Naive thymus-derived CD8-positive, alpha-beta T cell (primary cell): ENCODE results near the gene GABPB2. TPM values are rescaled to one million over a fixed set of nuclear protein-coding genes. Genes with fewer than 3 reads are reported as not detected.
"Not testable (repeated sequence)": the region's sequence is repeated elsewhere in the genome, so short reads cannot be mapped to it uniquely, and the experiment has no call there.

Experiments used
- ATAC-seq, 2 donors: fragments of 150-1000 bp; cut with Tn5 transposase in 1 of 2; sonication (Bioruptor Pico), chemical (Tn5 transposase) in 1 of 2; 1 replicate in 1 of 2; 2 replicates in 1 of 2; pipeline ENCODE4 v1.10.0; 2021; ENCODE audit warnings: mild to moderate bottlenecking in 2 of 2, moderate library complexity in 2 of 2
- POLR2A ChIA-PET: fragments of 350-600 bp; sonication (Branson Sonifier 250); formaldehyde crosslinking; loops from one replicate; lab custom pipeline; 2021; ENCODE audit warnings: antibody characterized with exemption; lab: Charles Lee
- DNase-seq, 10 donors: peaks; one replicate each; pipeline versions ENCODE4 v3.0.0 to v3.0.0-alpha.2; 2020 to 2022
- H3K27ac Mint-ChIP-seq, 10 donors: one replicate each; pipeline ENCODE4 v1.8.0; 2020 to 2022; ENCODE audit warnings: mild to moderate bottlenecking in 10 of 10, mixed read lengths in 10 of 10, moderate library complexity in 4 of 10, inconsistent platforms in 1 of 10
- H3K27me3 Mint-ChIP-seq, 5 donors: one replicate each; pipeline ENCODE4 v1.8.0; 2021 to 2022; ENCODE audit warnings: mixed read lengths in 5 of 5
- H3K36me3 Mint-ChIP-seq, 3 donors: one replicate each; pipeline ENCODE4 v1.8.0; 2020 to 2022; ENCODE audit warnings: mixed read lengths in 3 of 3, mild to moderate bottlenecking in 2 of 3, inconsistent platforms in 1 of 3
- H3K4me1 Mint-ChIP-seq, 4 donors: one replicate each; pipeline ENCODE4 v1.8.0; 2021 to 2022; ENCODE audit warnings: mixed read lengths in 4 of 4
- H3K4me3 Mint-ChIP-seq, 10 donors: one replicate each; pipeline ENCODE4 v1.8.0; 2020 to 2022; ENCODE audit warnings: mild to moderate bottlenecking in 10 of 10, mixed read lengths in 10 of 10, moderate library complexity in 6 of 10, inconsistent platforms in 1 of 10
- H3K9me3 Mint-ChIP-seq, 9 donors: one replicate each; pipeline ENCODE4 v1.8.0; 2020 to 2022; ENCODE audit warnings: mixed read lengths in 9 of 9, mild to moderate bottlenecking in 3 of 9, inconsistent platforms in 1 of 9, moderate library complexity in 1 of 9
- polyA plus RNA-seq, 3 donors: library from polyadenylated mRNA; unstranded; fragments of 300-500 nt; fragmentation: Illumina TruSeq; gene quantifications; one replicate each; pipeline ENCODE4 v1.2.3, GENCODE V29; 2021
- total RNA-seq, 8 experiments: library from RNA in 2 of 8; stranded (reverse) in 2 of 8; gene quantifications; one replicate each; pipeline ENCODE4 v1.2.3 and lab custom pipeline; 2021 to 2026

GABPB2 gene
- total and polyA plus RNA-seq, 5 experiments from 2014 or later, result 4.8 to 43.8 (median 16.4) TPM

DNA sequence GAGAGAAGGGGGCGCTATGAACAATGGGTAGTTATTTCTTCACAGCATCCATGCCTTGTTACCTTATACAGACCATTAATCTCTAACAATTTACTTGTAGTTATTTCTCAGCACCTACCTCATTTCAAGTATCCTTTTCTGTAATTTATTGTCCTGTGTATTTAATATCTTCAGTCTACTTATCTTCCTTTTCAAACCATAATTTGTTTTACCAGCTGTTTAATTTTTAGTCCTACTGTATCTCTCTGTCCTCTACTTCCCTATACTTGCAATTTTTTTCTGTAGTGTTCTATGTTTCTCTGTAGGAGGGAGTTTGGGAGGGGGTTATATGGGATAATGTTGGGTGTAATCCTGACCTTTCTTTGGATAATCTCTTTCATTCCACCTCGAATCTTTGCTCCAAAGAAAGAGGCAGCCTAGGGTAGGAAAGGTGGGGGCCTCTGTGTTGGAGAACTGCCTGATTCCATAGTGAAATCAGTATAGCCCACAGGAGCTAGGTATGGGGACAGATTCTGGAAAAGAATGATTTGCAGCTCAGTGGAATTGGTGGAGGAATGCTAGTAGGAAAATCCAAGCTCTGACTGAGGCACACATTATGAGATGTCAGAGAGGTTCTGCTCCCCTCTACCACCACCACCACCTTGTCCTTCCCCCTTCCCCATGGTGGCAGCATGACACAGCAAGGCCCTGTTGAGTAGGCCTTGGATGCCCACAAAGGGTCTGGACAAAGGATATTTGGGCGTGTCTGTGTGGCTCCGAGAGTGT lies 9.7 kb upstream of the GABPB2 start:
- Mint-ChIP-seq H3K4me3 (peak overlapping the region; percentile 93 to 100 (median 98)), H3K9me3 (no peaks in the 10 kb centered on the region), H3K36me3 (peaks cover 23 to 31% (median 24%) of the 10 kb centered on the region in 3 donors), H3K27ac (peak overlapping the region; percentile 88 to 99 (median 96)), H3K4me1 (peaks cover 31 to 60% (median 42%) of the 10 kb centered on the region in 4 donors), H3K27me3 (no peaks in the 10 kb centered on the region)
- DNase-seq, result no peak
- POLR2A ChIA-PET, result interaction anchor here (0.7 to 10.8 kb wide), 8 partner anchors 9 to 97 kb away, joined by 3 to 264 read pairs (median 27); partner anchors contain the start of genes C1orf56, GABPB2, MINDY1 and TNFAIP8L2
- ATAC-seq, result no peak

DNA sequence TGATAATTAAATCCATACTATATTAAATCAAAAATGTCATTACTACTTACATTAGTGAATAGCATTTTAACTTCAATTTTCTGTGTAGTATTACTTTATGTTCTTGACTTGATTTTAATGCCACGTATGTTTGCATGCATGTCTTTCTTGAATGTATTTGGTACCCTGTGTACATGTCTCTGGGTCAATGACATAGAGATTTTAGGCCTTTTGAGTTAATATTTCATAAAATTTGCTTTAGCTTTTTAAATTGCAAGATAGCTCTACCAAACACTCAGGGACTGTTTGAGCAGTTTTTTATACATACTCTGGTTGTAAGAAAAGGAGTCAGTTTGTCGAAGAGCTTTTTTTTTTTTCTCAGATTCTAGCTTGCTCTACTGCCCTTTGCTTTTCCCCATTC lies 8.9 kb upstream of the GABPB2 start:
- H3K27ac Mint-ChIP-seq, result peak overlapping the region in 2 of 10 donors; percentile 2 to 99
- no peak for ATAC-seq
- no peak for DNase-seq
- H3K4me1 Mint-ChIP-seq, result peaks cover 26 to 52% (median 35%) of the 10 kb centered on the region in 4 donors
- no peaks in the 10 kb centered on the region for H3K27me3 Mint-ChIP-seq
- POLR2A ChIA-PET, result interaction anchor here (0.6 to 10.8 kb wide), 8 partner anchors 9 to 93 kb away, joined by 3 to 264 read pairs (median 4); partner anchors contain the start of genes C1orf56, CERS2 and GABPB2
- peak overlapping the region in 1 of 10 donors; percentile 7 for H3K4me3 Mint-ChIP-seq
- no peaks in the 10 kb centered on the region for H3K9me3 Mint-ChIP-seq
- peaks cover 18 to 26% (median 19%) of the 10 kb centered on the region in 3 donors for H3K36me3 Mint-ChIP-seq

DNA sequence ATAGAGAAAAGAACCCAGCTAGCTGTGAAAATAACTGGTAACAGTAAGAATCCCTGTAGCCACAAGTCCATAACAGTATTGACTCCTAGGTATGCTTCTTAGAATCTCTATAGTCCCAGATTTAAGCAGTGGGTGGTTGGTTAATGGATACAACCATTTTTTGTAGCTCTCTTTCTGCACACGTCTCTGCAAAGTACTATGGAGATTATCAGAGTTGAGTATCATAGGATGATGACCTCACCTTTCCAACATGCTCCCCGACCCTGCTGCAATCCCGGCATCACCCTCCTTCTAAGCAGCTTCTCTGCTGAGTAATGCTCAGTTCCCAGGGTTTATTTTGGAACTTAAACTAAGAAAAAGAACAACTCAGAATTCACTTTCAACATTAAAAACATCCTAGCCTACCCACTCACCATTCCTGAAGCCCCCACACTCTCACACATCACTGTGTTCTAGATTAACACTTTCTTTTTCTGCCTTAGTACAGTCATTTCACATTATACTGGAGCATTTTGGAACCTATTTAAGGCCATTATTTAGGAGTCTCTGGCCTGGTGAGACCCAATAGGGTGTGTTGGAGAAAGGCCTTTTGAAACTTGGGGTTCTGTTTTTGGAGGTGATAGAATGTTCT lies 7.7 kb upstream of the GABPB2 start:
- POLR2A ChIA-PET, result interaction anchor here (0.7 to 10.8 kb wide), 4 partner anchors 7 to 58 kb away, joined by 4 to 264 read pairs (median 96); partner anchors contain the start of genes C1orf56 and GABPB2
- H3K9me3 Mint-ChIP-seq, result no peaks in the 10 kb centered on the region
- no peak for DNase-seq
- no peak overlapping the region for H3K4me3 Mint-ChIP-seq
- no peak for ATAC-seq
- H3K4me1 Mint-ChIP-seq, result peaks cover 19 to 40% (median 30%) of the 10 kb centered on the region in 4 donors
- H3K27me3 Mint-ChIP-seq, result no peaks in the 10 kb centered on the region
- peak overlapping the region in 1 of 10 donors; percentile 22 for H3K27ac Mint-ChIP-seq
- H3K36me3 Mint-ChIP-seq, result peaks cover 8 to 14% (median 8%) of the 10 kb centered on the region in 3 donors

DNA sequence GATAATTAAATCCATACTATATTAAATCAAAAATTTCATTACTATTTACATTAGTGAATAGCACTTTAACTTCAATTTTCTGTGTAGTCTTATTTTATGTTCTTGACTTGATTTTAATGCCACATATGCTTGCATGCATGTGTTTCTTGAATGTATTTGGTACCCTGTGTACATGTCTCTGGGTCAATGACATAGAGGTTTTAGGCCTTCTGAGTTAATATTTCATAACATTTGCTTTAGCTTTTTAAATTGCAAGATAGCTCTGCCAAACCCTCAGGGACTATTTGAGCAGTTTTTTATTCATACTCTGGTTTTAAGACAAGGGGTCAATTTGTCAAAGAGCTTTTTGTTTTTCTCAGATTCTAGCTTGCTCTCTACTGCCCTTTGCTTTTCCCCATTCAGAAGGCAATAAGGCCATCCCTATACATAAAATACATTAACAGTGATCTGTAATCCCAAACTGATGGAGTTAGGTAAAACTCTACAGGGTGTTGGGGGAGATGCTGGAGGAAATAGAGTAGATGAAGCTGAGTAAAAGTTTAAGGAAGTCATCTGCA lies 5.4 kb upstream of the GABPB2 start:
- no peaks in the 10 kb centered on the region for H3K27me3 Mint-ChIP-seq
- POLR2A ChIA-PET, result interaction anchor here (0.6 to 2.6 kb wide), 6 partner anchors 11 to 108 kb away, joined by 3 to 16 read pairs (median 3); partner anchors contain the start of genes C1orf56 and TNFAIP8L2
- H3K9me3 Mint-ChIP-seq, result no peaks in the 10 kb centered on the region
- peak overlapping the region in 3 of 10 donors; percentile 11 to 36 (median 16) for H3K27ac Mint-ChIP-seq
- peaks cover 0 to 5% (median 0%) of the 10 kb centered on the region in 3 donors for H3K36me3 Mint-ChIP-seq
- ATAC-seq, result no peak
- peaks cover 15 to 45% (median 34%) of the 10 kb centered on the region in 4 donors for H3K4me1 Mint-ChIP-seq
- no peak overlapping the region for H3K4me3 Mint-ChIP-seq
- DNase-seq, result no peak

DNA sequence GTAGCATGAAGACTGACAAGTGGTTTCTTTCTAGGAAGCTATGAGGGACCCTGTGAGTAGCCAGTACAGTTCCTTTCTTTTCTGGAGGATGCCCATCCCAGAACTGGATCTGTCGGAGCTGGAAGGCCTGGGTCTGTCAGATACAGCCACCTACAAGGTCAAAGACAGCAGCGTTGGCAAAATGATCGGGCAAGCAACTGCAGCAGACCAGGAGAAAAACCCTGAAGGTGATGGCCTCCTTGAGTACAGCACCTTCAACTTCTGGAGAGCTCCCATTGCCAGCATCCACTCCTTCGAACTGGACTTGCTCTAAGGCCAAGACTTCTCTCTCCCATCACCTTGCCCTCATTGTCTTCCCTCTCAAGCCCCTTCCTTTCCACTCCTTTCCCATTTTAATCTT lies 3.4 kb upstream of the GABPB2 start:
- no peak for DNase-seq
- Mint-ChIP-seq H3K4me3 (no peak overlapping the region), H3K4me1 (peaks cover 15 to 42% (median 30%) of the 10 kb centered on the region in 4 donors), H3K27ac (peak overlapping the region in 7 of 10 donors; percentile 5 to 79 (median 62)), H3K27me3 (no peaks in the 10 kb centered on the region), H3K9me3 (no peaks in the 10 kb centered on the region), H3K36me3 (peaks cover 0 to 5% (median 0%) of the 10 kb centered on the region in 3 donors)
- no peak for ATAC-seq
- POLR2A ChIA-PET, result interaction anchor here (0.6 to 9.1 kb wide), 3 partner anchors 9 to 132 kb away, joined by 3 to 186 read pairs (median 3); partner anchors contain the start of genes CDC42SE1 and MLLT11

DNA sequence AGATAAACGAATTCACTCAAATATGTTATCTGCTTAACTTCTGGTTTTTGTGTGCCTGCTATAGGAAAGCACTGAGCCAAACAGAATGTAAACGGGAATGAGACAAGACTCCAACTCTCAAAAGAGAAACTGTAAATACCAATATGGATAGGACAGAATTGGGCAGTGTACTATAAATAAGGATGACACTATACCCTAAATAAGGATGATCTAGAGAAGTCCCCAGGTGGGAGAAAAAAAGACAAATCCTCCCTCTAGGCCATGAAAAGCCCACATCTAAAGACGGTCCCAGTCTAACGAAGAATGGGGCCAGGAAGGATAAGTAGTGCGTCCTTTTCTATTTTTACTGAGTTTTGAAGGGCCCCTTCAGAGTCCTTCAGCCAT lies 1.5 kb upstream of the GABPB2 start:
- Mint-ChIP-seq H3K4me1 (peaks cover 16 to 44% (median 34%) of the 10 kb centered on the region in 4 donors), H3K4me3 (peak overlapping the region; percentile 95 to 100 (median 100)), H3K27ac (peak overlapping the region; percentile 79 to 100 (median 99)), H3K9me3 (no peaks in the 10 kb centered on the region), H3K36me3 (peaks cover 0 to 17% (median 0%) of the 10 kb centered on the region in 3 donors), H3K27me3 (no peaks in the 10 kb centered on the region)
- ATAC-seq (no peak), DNase-seq (no peak)
- POLR2A ChIA-PET, result interaction anchor here (1.5 to 9.1 kb wide), 4 partner anchors 10 to 705 kb away, joined by 3 to 186 read pairs (median 24); partner anchors contain the start of genes C1orf56, CDC42SE1, MLLT11 and RPRD2

DNA sequence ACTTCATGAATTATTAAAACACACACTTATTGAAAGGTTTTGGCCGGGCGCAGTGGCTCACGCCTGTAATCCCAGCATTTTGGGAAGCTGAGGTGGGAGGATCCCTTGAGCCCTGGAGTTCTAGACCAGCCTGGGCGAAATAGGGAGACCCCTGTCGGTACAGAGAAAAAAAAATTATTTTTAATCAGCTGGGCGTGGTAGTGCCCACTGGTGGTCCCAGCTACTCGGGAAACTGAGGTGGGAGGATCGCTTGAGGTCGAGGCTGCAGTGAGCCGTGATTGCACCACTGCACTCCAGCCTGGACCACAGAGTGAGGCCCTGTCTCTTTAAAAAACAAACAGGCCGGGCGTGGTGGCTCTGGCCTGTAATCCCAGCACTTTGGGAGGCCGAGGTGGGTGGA lies 1.7 kb downstream of the GABPB2 start:
- POLR2A ChIA-PET, result interaction anchor here (1.2 to 9.1 kb wide), 6 partner anchors 14 to 46 kb away, joined by 3 to 186 read pairs (median 9); partner anchors contain the start of genes C1orf56, CDC42SE1 and MLLT11
- Mint-ChIP-seq H3K4me1 (peaks cover 10 to 44% (median 33%) of the 10 kb centered on the region in 4 donors), H3K27me3 (no peaks in the 10 kb centered on the region), H3K4me3 (peak overlapping the region; percentile 95 to 100 (median 100)), H3K9me3 (no peaks in the 10 kb centered on the region), H3K36me3 (peaks cover 0 to 38% (median 2%) of the 10 kb centered on the region in 3 donors), H3K27ac (peak overlapping the region; percentile 18 to 100 (median 100))
- ATAC-seq, result no peak
- DNase-seq, result no peak

DNA sequence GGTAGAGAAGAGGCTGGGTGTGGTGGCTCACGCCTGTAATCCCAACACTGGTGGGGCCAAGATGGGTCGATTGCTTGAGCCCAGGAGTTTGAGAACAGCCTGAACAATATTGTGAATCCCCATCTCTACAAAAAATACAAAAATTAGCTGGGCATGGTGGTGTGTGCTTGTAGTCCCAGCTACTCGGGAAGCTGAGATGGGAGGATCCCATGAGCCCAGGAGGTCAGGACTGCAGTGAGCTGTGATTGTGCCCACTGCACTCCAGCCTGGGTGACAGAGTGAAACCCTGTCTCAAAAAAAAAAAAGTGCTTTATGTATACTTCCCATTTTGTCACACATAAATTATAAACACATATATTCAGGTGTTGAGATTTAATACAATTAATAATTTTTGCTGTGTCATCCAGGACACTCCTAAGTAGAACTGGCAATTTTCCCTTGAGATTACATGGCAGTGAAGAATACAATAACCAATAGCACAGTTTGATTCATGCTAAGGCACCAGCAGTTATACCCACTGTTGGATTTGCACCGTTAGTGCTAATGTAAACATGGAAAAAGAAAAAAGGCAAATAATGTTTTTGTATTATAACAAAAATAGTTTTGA lies 15.5 kb downstream of the GABPB2 start:
- DNase-seq, result no peak
- Mint-ChIP-seq H3K27ac (peak overlapping the region in 2 of 10 donors; percentile 6 to 15), H3K9me3 (no peaks in the 10 kb centered on the region), H3K4me1 (peaks cover 0 to 2% (median 0%) of the 10 kb centered on the region in 4 donors), H3K27me3 (no peaks in the 10 kb centered on the region), H3K4me3 (no peak overlapping the region), H3K36me3 (peaks cover 0 to 29% (median 3%) of the 10 kb centered on the region in 3 donors)
- POLR2A ChIA-PET, result interaction anchor here (1.2 kb wide), 1 partner anchor 31 kb away, joined by 3 read pairs; no protein-coding TSS in a partner anchor
- ATAC-seq, result no peak

DNA sequence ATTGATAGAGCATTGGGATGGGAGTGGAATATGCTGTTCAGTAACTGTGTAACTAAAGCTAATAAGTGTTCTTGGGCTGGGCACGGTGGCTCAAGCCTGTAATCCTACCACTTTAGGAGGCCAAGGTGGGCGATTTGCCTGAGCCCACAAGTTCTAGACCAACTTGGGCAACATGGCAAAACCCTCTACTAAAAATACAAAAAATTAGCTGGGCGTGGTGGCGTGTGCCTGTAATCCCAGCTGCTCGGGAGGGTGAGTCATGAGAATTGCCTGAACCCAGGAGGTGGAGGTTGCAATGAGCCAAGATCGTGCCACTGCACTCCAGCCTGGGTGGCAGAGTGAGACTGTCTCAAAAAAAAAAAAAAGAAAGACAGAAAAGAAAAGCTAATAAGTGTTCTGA lies 26.9 kb downstream of the GABPB2 start:
- not testable (repeated sequence) for H3K4me1 Mint-ChIP-seq, DNase-seq, H3K27me3 Mint-ChIP-seq, H3K9me3 Mint-ChIP-seq, H3K4me3 Mint-ChIP-seq, ATAC-seq
- peaks cover 0 to 51% (median 0%) of the 10 kb centered on the region in 3 donors for H3K36me3 Mint-ChIP-seq
- peak overlapping the region in 1 of 10 donors; percentile 33 for H3K27ac Mint-ChIP-seq
- POLR2A ChIA-PET, result interaction anchor here (1.0 to 1.1 kb wide), 2 partner anchors 16 to 40 kb away, joined by 4 read pairs; no protein-coding TSS in a partner anchor

DNA sequence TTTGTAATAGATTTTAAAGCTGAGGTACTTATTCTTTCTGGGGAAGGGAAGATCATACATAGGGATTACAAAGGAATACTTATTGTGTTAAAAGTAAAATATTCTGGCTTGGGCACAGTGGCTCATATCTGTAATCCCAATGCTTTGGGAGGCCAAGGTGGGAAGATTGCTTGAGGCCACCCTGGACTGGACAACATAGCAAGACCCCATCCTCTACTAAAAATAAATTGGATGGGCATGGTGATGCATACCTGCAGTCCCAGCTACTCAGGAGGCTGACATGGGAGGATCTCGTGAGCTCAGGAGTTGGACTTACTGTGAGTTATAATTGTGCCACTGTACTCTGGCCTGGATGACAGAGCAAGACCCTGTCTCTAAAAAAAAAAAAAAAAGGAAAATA lies 27.6 kb downstream of the GABPB2 start:
- Mint-ChIP-seq H3K4me3 (no peak overlapping the region), H3K27me3 (no peaks in the 10 kb centered on the region), H3K4me1 (peaks cover 0 to 2% (median 0%) of the 10 kb centered on the region in 4 donors), H3K27ac (no peak overlapping the region), H3K9me3 (no peaks in the 10 kb centered on the region), H3K36me3 (peaks cover 0 to 48% (median 0%) of the 10 kb centered on the region in 3 donors)
- ATAC-seq (no peak), DNase-seq (no peak)
- POLR2A ChIA-PET, result no interaction called here

DNA sequence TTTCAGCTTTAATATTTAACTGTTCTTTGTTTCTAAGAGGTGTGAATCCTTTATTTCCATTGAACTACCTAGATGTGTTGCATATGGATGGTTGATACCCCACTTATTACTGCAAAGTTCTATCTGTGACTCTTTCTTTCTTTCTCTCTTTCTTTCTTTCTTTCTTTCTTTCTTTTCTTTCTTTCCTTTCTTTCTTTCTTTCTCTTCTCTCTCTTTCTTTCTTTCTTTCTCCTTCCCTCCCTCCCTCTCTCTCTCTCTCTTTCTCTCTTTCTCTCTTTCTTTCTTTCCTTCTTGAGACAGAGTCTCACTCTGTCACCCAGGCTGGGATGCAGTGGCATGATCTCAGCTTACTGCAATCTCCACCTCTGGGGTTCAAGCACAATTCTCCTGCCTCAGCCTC lies 34.1 kb downstream of the GABPB2 start:
- H3K27me3 Mint-ChIP-seq, result no peaks in the 10 kb centered on the region
- POLR2A ChIA-PET, result no interaction called here
- no peak overlapping the region for H3K4me3 Mint-ChIP-seq
- no peak for ATAC-seq
- no peak for DNase-seq
- no peaks in the 10 kb centered on the region for H3K9me3 Mint-ChIP-seq
- peak overlapping the region in 3 of 10 donors; percentile 17 to 58 (median 40) for H3K27ac Mint-ChIP-seq
- peaks cover 0 to 65% (median 0%) of the 10 kb centered on the region in 3 donors for H3K36me3 Mint-ChIP-seq
- H3K4me1 Mint-ChIP-seq, result peaks cover 0 to 2% (median 0%) of the 10 kb centered on the region in 4 donors
